ENCODE data around the gene RANGRF. TPM values are rescaled to one million over a fixed set of nuclear protein-coding genes. Genes with fewer than 3 reads are reported as not detected.

RANGRF gene
- total RNA-seq, 1 donor from 2014 or later = 8.4 TPM

DNA sequence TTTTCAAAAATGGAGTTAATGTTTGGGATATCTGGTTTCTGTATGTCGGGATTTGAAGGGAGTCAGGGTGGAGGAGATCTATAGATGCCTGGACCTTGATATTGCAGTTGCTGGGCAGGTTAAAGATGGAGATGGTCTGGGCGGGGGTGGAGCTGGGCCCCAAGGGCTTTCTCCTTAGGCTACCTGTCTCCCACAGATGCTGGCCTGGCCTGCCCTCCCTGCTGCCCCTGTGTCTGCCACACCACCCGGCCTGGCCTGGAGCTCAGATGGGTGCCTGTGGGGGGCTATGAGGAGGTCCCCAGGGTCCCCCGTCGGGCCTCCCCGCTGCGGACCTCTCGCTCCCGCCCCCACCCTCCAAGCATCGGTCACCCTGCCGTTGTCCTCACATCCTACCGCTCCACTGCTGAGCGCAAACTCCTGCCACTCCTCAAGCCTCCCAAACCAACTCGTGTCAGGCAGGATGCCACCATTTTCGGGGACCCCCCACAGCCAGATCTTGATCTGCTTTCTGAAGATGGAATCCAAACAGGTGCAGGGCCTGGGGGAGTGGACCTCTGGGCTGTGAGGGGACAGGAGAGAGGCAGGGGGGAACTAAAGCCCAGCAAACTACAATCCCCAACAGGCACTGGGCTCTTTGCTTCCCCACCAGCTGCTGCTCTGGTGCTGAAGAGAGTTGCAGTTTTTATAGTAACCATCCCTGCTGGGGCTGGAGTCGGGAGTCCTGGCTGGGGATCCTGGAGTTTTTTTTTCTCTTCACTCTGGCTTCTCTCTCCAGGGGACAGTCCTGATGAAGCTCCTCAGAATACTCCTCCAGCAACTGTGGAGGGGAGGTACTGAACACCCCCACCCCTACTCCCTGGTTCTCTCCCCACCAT is 24.5 kb downstream of the RANGRF start:
- no peak for DNase-seq (ENCODE audit: low spot score)

DNA sequence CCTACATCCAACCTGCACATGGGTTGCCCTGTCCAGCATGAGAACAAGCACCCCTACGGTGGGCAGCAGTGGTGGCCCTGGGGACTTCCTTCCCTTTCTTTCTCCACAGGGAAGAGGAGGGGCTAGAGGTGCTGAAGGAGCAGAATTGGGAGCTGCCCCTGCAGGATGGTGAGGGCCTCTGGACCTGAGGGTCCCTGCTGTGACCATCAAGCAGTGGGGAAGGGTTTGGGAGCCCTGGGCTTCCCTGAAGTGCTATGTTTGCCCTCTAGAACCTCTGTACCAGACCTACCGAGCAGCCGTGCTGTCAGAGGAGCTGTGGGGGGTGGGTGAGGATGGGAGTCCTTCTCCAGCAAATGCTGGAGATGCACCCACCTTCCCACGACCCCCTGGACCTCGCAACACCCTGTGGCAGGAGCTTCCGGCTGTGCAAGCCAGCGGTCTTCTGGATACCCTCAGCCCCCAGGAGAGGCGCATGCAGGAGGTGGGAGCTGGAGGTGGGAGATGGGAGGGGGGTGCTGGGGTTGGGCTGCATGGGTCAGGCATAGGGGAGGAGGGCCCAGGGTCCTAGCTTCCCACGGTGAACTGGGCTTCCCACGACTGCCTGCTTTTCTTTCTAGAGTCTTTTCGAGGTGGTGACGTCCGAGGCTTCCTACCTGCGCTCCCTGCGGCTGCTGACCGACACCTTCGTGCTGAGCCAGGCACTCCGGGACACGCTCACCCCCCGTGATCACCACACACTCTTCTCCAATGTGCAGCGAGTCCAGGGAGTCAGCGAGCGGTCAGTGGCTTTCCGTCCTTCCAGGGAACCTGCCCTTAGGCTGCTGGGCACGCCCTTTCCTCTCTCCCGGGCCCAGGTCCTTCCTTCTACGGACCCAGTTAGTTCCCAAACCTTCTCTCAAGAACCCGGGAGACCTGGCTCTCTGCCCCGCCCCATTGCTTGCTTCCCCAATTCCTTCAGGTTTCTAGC is 26.6 kb downstream of the RANGRF start:
- no peak for DNase-seq (ENCODE audit: low spot score)

DNA sequence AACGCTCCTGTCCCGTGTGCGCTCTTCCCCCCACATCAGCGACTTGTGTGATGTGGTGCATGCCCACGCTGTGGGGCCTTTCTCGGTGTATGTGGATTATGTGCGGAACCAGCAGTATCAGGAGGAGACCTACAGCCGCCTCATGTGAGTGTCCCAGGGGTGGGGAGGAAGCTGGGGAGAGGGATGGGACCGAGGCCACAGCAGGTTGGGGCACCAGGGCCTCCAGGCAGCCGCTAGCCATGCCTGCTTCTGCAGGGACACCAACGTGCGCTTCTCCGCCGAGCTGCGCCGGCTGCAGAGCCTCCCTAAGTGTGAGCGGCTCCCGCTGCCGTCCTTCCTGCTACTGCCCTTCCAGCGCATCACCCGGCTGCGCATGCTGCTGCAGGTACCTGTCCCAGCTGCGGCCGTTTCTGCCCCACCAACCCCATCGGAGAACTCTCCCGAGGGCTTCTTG is 27.3 kb downstream of the RANGRF start:
- no peak for DNase-seq (ENCODE audit: low spot score)

DNA sequence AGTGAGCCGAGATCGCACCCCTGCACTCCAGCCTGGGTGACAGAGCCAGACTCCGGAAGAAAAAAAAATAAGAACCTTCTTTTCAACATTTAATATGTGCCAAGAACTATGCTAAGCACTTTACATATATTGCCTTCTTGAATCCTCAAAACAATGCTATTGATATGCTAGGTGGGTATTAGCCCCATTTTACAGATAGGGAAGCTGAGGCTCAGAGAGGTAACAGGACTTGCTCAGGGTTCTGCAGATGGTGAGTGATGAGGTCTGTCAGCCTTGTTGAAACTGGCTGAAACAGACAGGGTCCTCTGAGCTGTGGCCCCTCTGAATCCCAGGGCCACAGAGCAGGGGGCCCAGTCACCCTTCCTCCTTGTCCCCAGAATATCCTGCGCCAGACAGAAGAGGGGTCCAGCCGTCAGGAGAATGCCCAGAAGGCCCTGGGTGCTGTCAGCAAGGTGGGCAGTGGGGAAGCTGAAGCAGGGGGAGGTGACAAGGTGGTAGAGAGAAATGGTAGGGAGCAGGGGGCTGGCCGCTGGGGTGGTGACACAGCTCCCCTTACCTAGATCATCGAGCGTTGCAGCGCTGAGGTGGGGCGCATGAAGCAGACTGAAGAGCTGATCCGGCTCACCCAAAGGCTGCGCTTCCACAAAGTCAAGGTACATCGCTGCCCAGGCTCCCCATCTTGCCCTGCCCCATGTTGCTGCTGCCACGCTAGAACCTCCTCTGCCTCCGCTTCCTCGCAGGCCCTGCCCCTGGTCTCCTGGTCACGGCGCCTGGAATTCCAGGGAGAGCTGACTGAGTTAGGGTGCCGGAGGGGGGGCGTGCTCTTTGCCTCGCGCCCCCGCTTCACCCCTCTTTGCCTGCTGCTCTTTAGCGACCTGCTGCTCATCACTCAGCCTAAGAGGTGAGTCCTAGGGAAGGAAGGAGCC is 29.8 kb downstream of the RANGRF start:
- DNase-seq (ENCODE audit: low spot score) = no peak

DNA sequence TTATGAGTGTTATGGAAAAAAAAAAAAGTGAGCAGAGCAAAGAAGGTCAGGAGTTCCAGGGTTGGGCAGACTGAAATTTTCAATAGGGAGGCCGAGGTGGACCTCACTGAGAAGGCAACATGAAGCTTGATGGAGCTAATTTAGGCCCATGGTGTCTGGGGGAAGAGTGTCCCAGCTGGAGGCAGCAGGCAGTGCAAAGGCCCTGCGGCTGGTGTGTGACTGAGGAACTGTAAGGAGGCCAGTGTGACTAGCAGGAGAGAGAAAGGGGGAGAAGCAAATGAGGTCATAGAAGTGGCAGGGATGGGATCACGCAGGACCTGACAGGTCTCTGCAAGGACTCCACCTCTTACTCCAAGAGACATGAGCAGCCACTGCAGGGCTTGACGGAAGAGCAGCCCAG is 31.8 kb downstream of the RANGRF start:
- no peak for DNase-seq (ENCODE audit: low spot score)

DNA sequence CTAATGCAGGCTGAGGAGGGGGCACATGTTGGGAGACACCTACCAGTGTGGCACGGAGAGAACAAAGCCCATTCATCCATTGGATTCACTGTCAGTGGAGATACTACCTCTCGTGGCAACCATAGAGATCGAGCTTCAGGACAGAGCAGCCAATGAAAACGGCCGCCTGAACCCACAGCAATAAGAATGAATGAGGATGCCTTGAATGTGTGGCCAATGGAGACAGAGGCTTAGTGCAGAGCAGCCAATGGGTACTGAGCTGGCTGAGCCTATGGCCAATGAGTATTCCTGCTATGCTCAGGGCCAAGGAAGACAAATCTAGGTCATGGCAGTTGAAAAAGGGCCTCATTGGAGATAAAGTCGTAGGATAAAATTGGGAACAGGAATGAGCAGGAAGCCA is 32.5 kb downstream of the RANGRF start:
- no peak for DNase-seq (ENCODE audit: low spot score)

DNA sequence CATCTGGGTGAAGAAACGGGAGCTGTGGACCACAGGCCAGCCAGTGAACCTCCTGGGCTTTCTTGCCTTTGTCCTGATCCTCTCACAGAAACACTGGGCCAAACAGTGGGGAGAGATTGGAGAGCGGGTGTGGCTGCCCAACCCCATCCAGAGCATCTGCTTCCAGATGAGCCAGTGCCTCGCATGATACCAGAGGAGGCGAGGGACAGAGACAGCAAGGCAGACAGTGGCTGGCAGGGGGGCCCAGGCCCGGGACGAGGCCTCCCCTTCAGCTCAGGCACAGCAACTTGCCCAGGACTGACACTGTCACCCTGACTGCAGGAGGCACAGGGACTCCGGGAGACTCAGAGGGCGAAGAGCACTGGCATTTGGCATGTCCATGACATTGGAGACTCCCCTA is 33.6 kb downstream of the RANGRF start:
- DNase-seq (ENCODE audit: low spot score) = no peak

DNA sequence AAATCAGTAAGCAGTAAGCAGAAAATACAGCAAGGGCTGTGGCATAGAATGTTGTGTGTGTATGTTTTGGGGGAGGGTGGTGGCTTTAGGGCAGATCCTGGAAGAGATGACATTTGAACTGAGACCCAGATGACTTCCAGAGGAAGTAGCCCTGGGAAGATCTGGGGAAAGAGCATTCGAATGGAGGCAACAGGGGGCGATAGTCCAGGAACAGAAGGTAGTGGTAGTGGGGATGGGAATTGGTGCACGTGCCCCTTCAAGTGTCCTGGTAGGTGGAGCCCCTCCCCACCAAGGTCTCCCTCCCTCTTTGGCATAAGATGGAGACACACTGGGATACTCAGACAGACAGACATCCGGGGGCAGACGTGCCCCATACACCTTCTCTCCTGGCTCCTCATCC is 35.7 kb downstream of the RANGRF start:
- no peak for DNase-seq (ENCODE audit: low spot score)

DNA sequence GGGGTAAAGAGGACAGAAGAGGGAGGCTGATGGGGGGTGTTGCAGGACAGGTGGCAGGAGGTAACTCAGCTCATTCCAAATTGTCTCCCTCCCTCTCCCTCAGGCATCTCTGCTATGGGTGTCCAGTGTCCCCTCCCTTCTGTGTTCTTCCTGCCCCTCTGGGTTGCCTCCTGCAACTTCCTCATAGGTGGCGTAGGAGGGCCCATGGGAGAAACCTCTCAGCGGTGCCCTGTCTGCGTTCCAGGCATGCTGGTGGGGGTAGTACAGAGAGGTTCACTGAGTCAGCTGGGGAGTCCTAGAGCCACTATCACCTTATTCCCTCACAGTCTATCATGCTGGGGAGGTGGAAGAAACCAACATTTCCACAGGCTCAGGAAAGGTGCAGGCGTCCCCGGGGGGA is 36.5 kb downstream of the RANGRF start:
- DNase-seq (ENCODE audit: low spot score) = no peak

DNA sequence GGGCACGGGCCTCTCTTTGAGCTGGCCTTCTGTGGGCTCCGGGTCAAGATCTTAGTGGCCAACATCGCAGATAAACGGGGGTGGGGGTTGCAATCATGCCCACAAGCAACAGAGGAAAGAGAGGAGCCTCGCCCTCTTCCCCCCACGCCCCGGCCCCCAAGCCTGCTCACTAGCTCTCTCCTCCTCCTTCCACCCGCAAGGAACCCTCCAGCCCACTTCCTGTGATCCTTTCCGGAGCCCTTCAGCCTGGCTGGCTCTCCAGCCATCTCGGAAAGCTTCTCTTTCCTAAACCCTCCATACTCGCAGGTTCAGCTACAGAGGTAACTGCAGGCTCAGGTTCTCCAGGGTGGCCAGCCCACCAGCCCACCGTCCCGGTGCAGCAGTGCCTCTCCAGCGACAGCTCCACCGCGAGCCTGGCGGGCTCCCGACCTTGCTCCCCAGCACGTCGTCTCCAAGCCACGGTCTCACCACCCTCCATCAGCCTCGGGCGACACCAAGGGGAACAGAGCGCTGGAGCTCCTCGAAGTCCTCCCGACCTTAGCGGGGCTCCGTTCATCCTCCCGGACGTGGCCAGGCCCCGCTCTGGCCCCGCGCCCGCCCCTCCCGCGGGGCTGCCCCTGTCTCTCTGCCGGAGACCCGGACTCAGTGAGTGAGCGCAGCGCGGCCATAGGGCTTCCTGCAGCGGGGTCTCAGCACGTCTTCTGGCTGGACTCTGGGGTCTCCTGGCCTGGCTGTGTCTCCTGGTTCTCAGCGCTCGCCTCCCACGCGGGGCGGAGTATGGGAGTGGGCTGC is 38.2 kb downstream of the RANGRF start:
- DNase-seq (ENCODE audit: low spot score) = peak; percentile 62

DNA sequence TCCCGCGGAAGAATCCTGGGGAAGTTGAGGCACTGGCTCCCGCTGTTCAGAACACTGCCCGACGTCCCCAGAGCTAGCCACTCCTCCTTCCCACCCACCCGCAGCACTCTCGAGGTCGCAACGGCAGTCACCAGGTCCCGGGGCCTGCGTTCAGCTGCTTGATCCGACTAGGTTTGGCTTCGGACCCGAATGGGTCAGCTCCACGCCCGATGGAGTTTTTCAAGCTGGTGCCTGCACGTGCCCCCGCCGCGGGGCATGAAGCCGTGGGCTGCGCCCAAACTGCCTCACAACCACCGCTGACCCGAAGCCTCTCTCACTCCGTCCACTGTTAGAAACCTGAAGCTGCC is 38.8 kb downstream of the RANGRF start:
- DNase-seq (ENCODE audit: low spot score) = no peak

DNA sequence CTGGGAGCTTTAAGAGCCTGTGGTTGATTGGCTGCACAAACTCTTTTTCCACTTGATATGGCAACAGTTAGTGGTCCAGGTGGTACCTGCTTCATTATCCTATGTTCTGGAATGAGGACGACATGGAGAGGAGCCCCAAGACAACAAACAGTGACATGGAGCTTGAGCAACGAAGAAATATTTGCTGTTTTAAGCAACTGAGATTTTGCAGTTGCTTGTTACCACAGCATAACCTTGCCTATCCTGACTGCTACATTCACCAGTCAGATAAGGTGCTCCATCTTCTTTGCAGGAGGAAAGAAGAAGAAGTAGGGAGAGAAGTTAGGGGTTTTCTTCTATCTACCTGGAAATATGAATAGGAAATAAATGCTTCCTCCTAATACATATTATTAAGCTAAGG is 43.7 kb downstream of the RANGRF start:
- DNase-seq (ENCODE audit: low spot score) = no peak

DNA sequence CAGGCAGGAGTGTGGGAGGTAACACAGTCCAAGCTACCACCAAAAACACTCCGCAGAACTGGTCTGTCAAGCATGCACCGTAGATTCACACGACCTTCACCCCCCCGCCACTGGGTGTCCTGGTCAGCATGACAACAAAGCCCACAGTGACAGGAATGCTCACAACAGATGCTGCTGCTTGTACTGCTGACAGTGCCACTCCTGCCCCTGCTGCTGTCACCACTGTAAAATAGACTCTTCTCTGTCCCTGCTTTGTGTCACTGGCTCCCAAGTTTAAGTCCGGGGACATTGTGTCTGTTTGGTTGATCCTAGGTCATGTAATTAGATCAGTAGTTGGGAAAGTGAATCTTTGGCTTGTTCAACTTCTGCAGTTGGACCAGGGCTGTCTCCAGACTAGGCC is 44.2 kb downstream of the RANGRF start:
- no peak for DNase-seq (ENCODE audit: low spot score)

DNA sequence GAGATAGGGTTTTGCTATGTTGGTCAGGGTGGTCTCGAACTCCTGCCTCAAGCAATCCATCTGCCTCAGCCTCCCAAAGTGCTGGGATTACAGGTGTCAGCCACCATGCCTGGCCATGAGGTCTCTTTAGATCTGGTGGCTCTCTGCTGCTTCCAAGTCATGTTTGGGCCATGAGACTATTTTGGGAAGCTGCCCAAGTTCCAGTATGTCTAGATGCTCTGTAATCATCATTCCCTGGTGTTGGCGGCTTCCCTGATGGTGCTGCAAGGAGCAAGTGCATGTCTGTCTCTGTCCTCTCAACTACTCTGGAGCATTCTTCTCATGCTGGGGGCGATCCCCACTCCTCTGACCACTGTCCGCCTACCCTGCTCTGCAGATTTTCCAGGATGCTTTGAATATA is 44.8 kb downstream of the RANGRF start:
- DNase-seq (ENCODE audit: low spot score) = no peak

DNA sequence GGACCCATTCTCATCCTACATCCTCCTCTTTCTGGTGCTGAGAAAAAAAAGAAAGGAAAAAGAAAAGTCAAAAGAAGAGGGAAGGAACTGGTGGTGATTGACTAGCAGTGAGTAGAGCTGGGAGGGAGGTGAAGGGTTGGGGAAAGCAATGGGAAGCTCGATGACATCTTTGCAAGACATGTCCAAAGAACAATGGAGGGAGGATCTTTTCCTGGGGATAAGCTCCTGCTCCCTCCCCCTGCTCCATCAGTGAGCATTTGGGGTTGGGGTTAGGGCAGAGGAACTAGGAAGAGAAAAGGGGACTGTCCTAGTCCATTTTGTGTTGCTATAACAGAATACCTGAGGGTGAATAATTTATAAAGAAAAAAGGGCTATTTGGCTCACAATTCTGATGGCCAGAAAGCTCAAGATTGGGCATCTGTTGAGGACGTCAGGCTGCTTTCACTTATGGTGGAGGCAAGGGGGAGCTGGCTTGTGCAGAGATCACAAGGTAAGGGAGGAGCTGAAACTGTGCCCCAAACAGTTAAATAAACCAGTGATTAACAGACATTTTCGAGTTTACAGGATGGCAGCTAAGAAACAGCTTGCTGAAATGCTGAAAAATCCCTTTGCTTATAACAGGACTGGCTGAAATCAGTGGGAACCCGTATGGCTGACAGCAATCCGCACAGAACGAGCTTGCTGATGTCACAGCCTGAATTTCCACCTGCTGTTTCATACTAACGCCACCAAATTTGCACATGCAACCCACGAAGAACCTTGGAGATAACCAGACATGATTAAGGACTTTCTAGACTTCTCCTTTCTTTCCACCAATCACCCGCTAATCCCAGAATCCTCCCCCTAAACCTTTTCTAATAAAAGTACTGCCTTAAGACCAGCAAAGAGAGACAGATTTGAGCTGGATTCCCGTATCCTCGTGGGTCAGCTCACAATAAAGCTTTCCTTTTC is 49.6 kb downstream of the RANGRF start:
- DNase-seq (ENCODE audit: low spot score) = no peak

DNA sequence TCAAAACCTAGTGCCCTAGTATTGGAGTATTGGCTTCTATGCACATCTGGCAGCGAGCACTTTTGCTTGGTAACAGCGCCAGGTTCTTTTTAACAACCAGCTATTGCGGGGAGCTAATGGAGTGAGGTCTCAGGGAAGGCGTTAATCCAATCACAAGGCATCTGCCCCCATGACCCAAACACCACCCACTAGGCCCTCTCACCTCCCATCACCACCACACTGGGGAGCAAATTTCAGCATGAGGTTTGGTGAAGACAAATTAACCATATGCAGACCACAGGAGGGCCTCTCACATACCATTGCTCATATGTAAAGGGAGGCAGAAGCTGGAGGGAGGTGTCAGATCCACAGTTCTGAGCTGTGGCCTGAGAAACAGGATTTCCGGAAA is 50.3 kb downstream of the RANGRF start:
- DNase-seq (ENCODE audit: low spot score) = no peak

DNA sequence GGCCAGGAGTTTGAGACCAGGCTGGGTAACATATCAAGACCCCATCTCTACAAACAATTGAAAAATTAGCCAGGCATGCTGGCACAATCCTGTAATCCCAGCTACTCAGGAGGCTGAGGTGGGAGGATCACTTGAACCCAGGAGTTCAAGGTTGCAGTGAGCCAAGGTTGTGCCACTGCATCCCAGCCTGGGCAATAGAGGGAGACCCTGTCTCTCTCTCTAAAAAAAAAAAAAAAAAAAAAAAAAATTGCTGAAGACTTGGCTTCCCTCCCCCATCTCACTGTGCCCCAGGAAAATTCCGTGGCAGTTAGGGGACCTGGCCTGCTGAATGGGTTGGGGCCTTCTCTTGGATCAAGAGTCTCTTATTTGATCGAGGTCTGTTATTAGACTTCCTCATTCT is 51.1 kb downstream of the RANGRF start, which contains the start of gene ODF4:
ODF4 (plus strand) TSS at position 301 of the 400 bp plus-strand sequence. CDS start 212 bp downstream, outside the sequence.
- DNase-seq (ENCODE audit: low spot score) = no peak
